H9 (cell line): ENCODE data around the gene NLRP1. TPM values are rescaled to one million over a fixed set of nuclear protein-coding genes. Genes with fewer than 3 reads are reported as not detected.
A peak's percentile ranks its signal among the peaks of the same experiment; 100 is the strongest.

ENCODE experiments used
- DNase-seq: peaks from one replicate; pipeline ENCODE4 v3.0.0-alpha.2; 2017
- H2AFZ ChIP-seq: one replicate; pipeline ENCODE4 v1.6.1; 2013; ENCODE audit warnings: mild to moderate bottlenecking, low read length, control low read depth, moderate library complexity
- H2AK5ac ChIP-seq: 2 replicates; pipeline ENCODE4 v1.6.1; 2013; ENCODE audit warnings: low read length, control low read depth, mixed read lengths; ENCODE audit not compliant: insufficient read length
- H2BK120ac ChIP-seq: one replicate; pipeline ENCODE4 v1.6.1; 2013; ENCODE audit warnings: low read depth, mild to moderate bottlenecking, low read length, control low read depth, inconsistent platforms; ENCODE audit not compliant: poor library complexity, severe bottlenecking
- H2BK12ac ChIP-seq: 2 replicates; pipeline ENCODE4 v1.6.1; 2013; ENCODE audit warnings: low read length, control low read depth, mixed read lengths, low read depth; ENCODE audit not compliant: insufficient read length
- H2BK15ac ChIP-seq: 2 replicates; pipeline ENCODE4 v1.6.1; 2013; ENCODE audit warnings: low read depth, low read length, control low read depth
- H2BK20ac ChIP-seq: one replicate; pipeline ENCODE4 v1.6.1; 2013; ENCODE audit warnings: low read depth, mild to moderate bottlenecking, low read length, control low read depth, inconsistent platforms; ENCODE audit not compliant: poor library complexity, severe bottlenecking
- H2BK5ac ChIP-seq: 2 replicates; pipeline ENCODE4 v1.6.1; 2013; ENCODE audit warnings: low read length, control low read depth, mixed read lengths; ENCODE audit not compliant: insufficient read length
- H3K14ac ChIP-seq: 2 replicates; pipeline ENCODE4 v1.6.1; 2013; ENCODE audit warnings: low read length, control low read depth; ENCODE audit not compliant: insufficient read depth
- H3K18ac ChIP-seq: 2 replicates; pipeline ENCODE4 v1.6.1; 2013; ENCODE audit warnings: low read depth, mild to moderate bottlenecking, mixed read lengths, low read length, control low read depth; ENCODE audit not compliant: insufficient read length
- H3K23ac ChIP-seq: 2 replicates; pipeline ENCODE4 v1.6.1; 2013; ENCODE audit warnings: low read length, control low read depth, mixed read lengths, low read depth; ENCODE audit not compliant: insufficient read length
- H3K23me2 ChIP-seq: 2 replicates; pipeline ENCODE4 v1.6.1; 2013; ENCODE audit warnings: low read depth, mild to moderate bottlenecking, mixed read lengths, low read length, control low read depth; ENCODE audit not compliant: insufficient read length, poor library complexity, severe bottlenecking
- H3K27ac ChIP-seq: 2 replicates; pipeline ENCODE4 v1.5.1; 2013; ENCODE audit warnings: low read length, control low read depth, mixed read lengths, low read depth; ENCODE audit not compliant: insufficient read length
- H3K27me3 ChIP-seq: 2 replicates; pipeline ENCODE4 v1.6.1; 2013; ENCODE audit warnings: low read length, control low read depth, inconsistent platforms; ENCODE audit not compliant: insufficient read depth
- H3K4ac ChIP-seq: 2 replicates; pipeline ENCODE4 v1.6.1; 2013; ENCODE audit warnings: low read depth, mild to moderate bottlenecking, control low read depth, inconsistent platforms, low read length, moderate library complexity
- H3K4me1 ChIP-seq: 2 replicates; pipeline ENCODE4 v1.6.1; 2013; ENCODE audit warnings: low read length, control low read depth, inconsistent platforms; ENCODE audit not compliant: insufficient read depth
- H3K4me2 ChIP-seq: 2 replicates; pipeline ENCODE4 v1.6.1; 2013; ENCODE audit warnings: low read length, control low read depth, mixed read lengths; ENCODE audit not compliant: insufficient read length, insufficient read depth
- H3K56ac ChIP-seq: 2 replicates; pipeline ENCODE4 v1.6.1; 2013; ENCODE audit warnings: low read depth, mild to moderate bottlenecking, mixed read lengths, low read length, control low read depth; ENCODE audit not compliant: insufficient read length
- H3K79me1 ChIP-seq: 2 replicates; pipeline ENCODE4 v1.6.1; 2013; ENCODE audit warnings: low read depth, mild to moderate bottlenecking, moderate library complexity, low read length, control low read depth, inconsistent platforms; ENCODE audit not compliant: insufficient read depth, poor library complexity, severe bottlenecking
- H3K79me2 ChIP-seq: 2 replicates; pipeline ENCODE4 v1.6.1; 2013; ENCODE audit warnings: low read length, control low read depth, inconsistent platforms; ENCODE audit not compliant: insufficient read depth
- H3K9ac ChIP-seq: 2 replicates; pipeline ENCODE4 v1.6.1; 2013; ENCODE audit warnings: low read length, control low read depth, mixed read lengths; ENCODE audit not compliant: insufficient read length; ENCODE audit errors: extremely low read depth
- H3K9me3 ChIP-seq: one replicate; pipeline ENCODE4 v1.6.1; 2013; ENCODE audit warnings: low read depth, low read length, inconsistent platforms; ENCODE audit not compliant: control insufficient read depth
- H3T11ph ChIP-seq: one replicate; pipeline ENCODE4 v1.6.1; 2013; ENCODE audit warnings: mild to moderate bottlenecking, low read length, control low read depth, inconsistent platforms
- H4K20me1 ChIP-seq: one replicate; pipeline ENCODE4 v1.6.1; 2013; ENCODE audit not compliant: control insufficient read depth, insufficient read length, insufficient read depth
- H4K5ac ChIP-seq: 2 replicates; pipeline ENCODE4 v1.6.1; 2013; ENCODE audit warnings: low read depth, mild to moderate bottlenecking, mixed read lengths, low read length, control low read depth; ENCODE audit not compliant: insufficient read length
- H4K8ac ChIP-seq: replicated peaks from 2 replicates; pipeline ENCODE4 v1.6.1; 2013; ENCODE audit warnings: low read length, control low read depth, mixed read lengths, low read depth; ENCODE audit not compliant: insufficient read length
- H4K91ac ChIP-seq: 2 replicates; pipeline ENCODE4 v1.6.1; 2013; ENCODE audit warnings: low read depth, mild to moderate bottlenecking, moderate library complexity, mixed read lengths, low read length, control low read depth; ENCODE audit not compliant: insufficient read length
- H3K27ac Mint-ChIP-seq, 3 experiments: 2 replicates in 2 of 3; 3 replicates in 1 of 3; pipeline ENCODE4 v1.8.0; 2020 to 2021; ENCODE audit warnings: mixed read lengths in 3 of 3, mild to moderate bottlenecking in 1 of 3, moderate library complexity in 1 of 3
- H3K27me3 Mint-ChIP-seq: 2 replicates; pipeline ENCODE4 v1.8.0; 2021; ENCODE audit warnings: low read depth, mild to moderate bottlenecking, moderate library complexity, mixed read lengths
- H3K36me3 Mint-ChIP-seq, 3 experiments: 2 replicates in 2 of 3; 3 replicates in 1 of 3; pipeline ENCODE4 v1.8.0; 2020 to 2021; ENCODE audit warnings: low read depth in 3 of 3, mixed read lengths in 3 of 3; ENCODE audit not compliant: insufficient read depth in 1 of 3
- H3K4me1 Mint-ChIP-seq, 2 experiments: 2 replicates each; pipeline ENCODE4 v1.8.0; 2020; ENCODE audit warnings: mixed read lengths in 2 of 2
- H3K4me3 Mint-ChIP-seq, 2 experiments: 2 replicates in 1 of 2; 3 replicates in 1 of 2; pipeline ENCODE4 v1.8.0; 2020 to 2021; ENCODE audit warnings: mild to moderate bottlenecking in 2 of 2, mixed read lengths in 2 of 2, moderate library complexity in 1 of 2
- H3K9me3 Mint-ChIP-seq, 2 experiments: 2 replicates in 1 of 2; 3 replicates in 1 of 2; pipeline ENCODE4 v1.8.0; 2020; ENCODE audit warnings: mild to moderate bottlenecking in 2 of 2, mixed read lengths in 2 of 2, moderate library complexity in 1 of 2
- CTCF ChIP-seq: fragments of 200-600 bp; sonication (generic); conservative IDR thresholded peaks from 3 replicates; pipeline ENCODE4 v1.8.0; 2021; ENCODE audit warnings: antibody characterized with exemption, mild to moderate bottlenecking
- WGBS: extraction: QIAGEN DNeasy Blood & Tissue Kit; methylation state at CpG from one replicate; pipeline ENCODE4 v1.1.7; 2013; ENCODE audit warnings: missing lambda C conversion rate, low lambda C conversion rate, mixed read lengths; ENCODE audit not compliant: insufficient read length; ENCODE audit errors: extremely low coverage; 5-methylcytosine and 5-hydroxymethylcytosine counted together
- total RNA-seq: library from RNA; stranded (reverse); gene quantifications from 2 replicates; pipeline ENCODE4 v1.2.1, GENCODE V29; 2021

The NLRP1 gene
- total RNA-seq, 1 experiment from 2014 or later, result 12.1 TPM

GRCh38 chr17:5591966-5592365, 7.7 kb upstream of the NLRP1 start:
- no peak overlapping the region for H4K5ac ChIP-seq
- H2AFZ ChIP-seq, result no peak overlapping the region
- peaks cover 6% of the 10 kb centered on the region for H3K27me3 Mint-ChIP-seq
- H4K8ac ChIP-seq, result no peak overlapping the region
- peak overlapping the region in 1 of 3 experiments; percentile 34; a peak in 1 of 7 replicates for H3K27ac Mint-ChIP-seq
- H3K4ac ChIP-seq, result no peak overlapping the region
- H2BK5ac ChIP-seq, result no peak overlapping the region
- H3K9me3 Mint-ChIP-seq, result no peaks in the 10 kb centered on the region
- H3K4me2 ChIP-seq, result no peak overlapping the region
- no peak for DNase-seq
- no peak overlapping the region for H3K14ac ChIP-seq
- no peak overlapping the region for H4K91ac ChIP-seq
- H3K23me2 ChIP-seq, result no peaks in the 10 kb centered on the region
- no peak overlapping the region for H3K56ac ChIP-seq
- no peak overlapping the region for H3K9ac ChIP-seq
- H3K27me3 ChIP-seq, result no peaks in the 10 kb centered on the region
- H2AK5ac ChIP-seq, result no peak overlapping the region
- no peak overlapping the region for H3K23ac ChIP-seq
- H3K4me1 ChIP-seq, result 0 out of 2 replicates have a peak, but pooled peaks cover 2% of the 10 kb centered on the region
- H3K27ac ChIP-seq, result no peak overlapping the region
- H3K4me3 Mint-ChIP-seq, result no peak overlapping the region
- H2BK15ac ChIP-seq, result no peak overlapping the region
- no peak overlapping the region for H2BK120ac ChIP-seq
- no peak overlapping the region for H2BK20ac ChIP-seq
- TF ChIP-seq CTCF, result no peak
- no peaks in the 10 kb centered on the region for H3K79me2 ChIP-seq
- H3T11ph ChIP-seq, result no peak overlapping the region
- H2BK12ac ChIP-seq, result no peak overlapping the region
- H3K36me3 Mint-ChIP-seq, result no peaks in the 10 kb centered on the region
- H3K4me1 Mint-ChIP-seq, result peaks cover 2% of the 10 kb centered on the region in 2 experiments; a peak in 3 of 4 replicates
- no CpG with 5 or more reads among the region's 11 CpGs for WGBS
- no peaks in the 10 kb centered on the region for H3K9me3 ChIP-seq
- H3K79me1 ChIP-seq, result no peaks in the 10 kb centered on the region
- H4K20me1 ChIP-seq, result no peaks in the 10 kb centered on the region
- no peak overlapping the region for H3K18ac ChIP-seq
